ENCODE measurements around the gene C1QTNF3.

Gene C1QTNF3

DNA sequence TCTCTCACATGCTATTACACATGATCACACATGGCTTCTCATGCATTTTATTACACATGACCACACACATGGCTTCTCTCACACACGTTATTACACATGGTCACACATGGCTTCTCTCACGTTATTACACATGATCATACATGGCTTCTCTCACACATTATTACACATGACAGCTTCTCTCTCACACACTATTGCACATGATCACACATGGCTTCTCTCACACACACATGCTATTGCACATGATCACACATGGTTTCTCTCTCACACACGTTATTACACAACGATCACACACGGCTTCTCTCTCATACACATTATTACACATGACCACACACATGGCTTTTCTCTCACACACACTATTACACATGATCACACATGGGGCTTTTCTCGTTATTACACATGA, 57.6 kb downstream of the C1QTNF3 start:
- no peak for DNase-seq

- DNase-seq = no peak
Measured at GRCh38 chr5:33984671-33985124, 58.3 kb downstream of the C1QTNF3 start, which contains the start of gene SLC45A2. Gene SLC45A2, minus strand, starts transcription at chr5:33984693. Its CDS starts 110 bp downstream, at chr5:33984583.

- no peak for DNase-seq
Measured at GRCh38 chr5:33984178-33984577, 58.8 kb downstream of the C1QTNF3 start.

GRCh38 chr5:33981408-33982162, 61.4 kb downstream of the C1QTNF3 start:
- DNase-seq = peak; percentile 22

GRCh38 chr5:33980030-33980429, 63.0 kb downstream of the C1QTNF3 start:
- DNase-seq = no peak

- no peak for DNase-seq
Measured at GRCh38 chr5:33978306-33978705, 64.7 kb downstream of the C1QTNF3 start.

GRCh38 chr5:33976307-33976706, 66.7 kb downstream of the C1QTNF3 start:
- DNase-seq = no peak

DNA sequence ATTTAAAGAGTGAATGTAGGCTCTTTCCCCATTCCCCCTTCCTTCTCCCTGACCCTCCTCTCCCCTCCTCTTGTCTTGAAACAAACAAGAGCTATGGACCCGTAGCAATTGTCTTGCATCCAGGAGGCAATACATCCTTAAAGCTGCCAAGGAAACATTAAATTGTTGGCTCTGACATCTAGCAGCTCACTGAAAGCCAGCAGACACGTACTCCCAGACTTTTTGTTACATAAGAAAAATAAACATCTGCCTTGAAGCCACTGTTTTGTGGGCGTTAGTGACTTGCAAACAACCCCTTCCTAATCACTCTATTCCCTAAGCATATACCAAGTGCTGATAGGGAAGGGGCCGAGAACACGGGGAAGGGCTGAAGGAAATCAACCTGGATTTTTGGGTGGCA, 67.2 kb downstream of the C1QTNF3 start:
- DNase-seq = no peak

GRCh38 chr5:33973271-33973670, 69.7 kb downstream of the C1QTNF3 start:
- DNase-seq = no peak

- no peak for DNase-seq
Measured at GRCh38 chr5:33969572-33970452, 73.2 kb downstream of the C1QTNF3 start.

DNA sequence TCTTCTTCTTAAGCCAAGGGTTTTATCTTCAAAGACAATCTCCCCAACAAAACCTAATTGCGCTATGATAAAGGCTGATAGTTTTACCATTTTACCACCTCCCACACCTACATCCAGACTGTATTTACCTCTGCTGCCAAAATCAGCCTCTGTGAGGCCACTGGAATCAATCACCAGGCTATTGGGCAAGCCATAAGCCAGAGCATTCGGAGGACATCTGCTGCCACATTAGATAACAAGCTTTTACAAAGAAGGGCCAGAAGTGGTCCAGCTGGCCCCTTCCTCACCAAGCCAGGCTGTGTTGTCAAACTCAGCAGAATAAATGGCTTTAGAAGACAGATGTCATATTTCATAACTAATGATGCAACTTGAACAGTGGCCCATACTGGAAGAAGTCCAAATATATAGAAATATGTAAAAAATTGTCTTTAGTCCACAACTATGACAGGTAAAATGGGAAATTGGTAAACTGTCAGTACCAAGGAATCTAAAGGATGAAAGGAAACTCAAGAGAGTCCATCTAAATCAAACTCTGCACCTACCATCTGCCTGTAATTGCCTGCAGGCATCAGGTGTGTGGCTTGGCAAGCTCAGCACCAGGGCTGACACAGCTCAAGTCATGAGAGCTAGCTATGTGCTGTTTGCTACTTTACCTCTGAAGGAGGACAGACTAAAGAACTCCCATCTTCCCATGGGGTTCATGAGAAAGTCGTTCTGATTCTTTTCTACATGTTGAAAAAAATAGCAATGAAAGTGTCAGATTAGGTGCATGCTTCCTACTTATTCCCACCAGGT, 74.6 kb downstream of the C1QTNF3 start:
- no peak for DNase-seq
